ENCODE data around the gene POLR1A. TPM values are rescaled to one million over a fixed set of nuclear protein-coding genes. Genes with fewer than 3 reads are reported as not detected.

Gene POLR1A
- total RNA-seq, 2 experiments from 2014 or later = 38.1 to 45.5 TPM

GRCh38 chr2:86047575-86048382, 57.9 kb downstream of the POLR1A start:
- no peaks in the 10 kb centered on the region for H3K4me1 Mint-ChIP-seq
- ATAC-seq (no peak), DNase-seq (no peak)
- H3K4me3 Mint-ChIP-seq = no peak overlapping the region
- ChIA-PET CTCF (interaction anchor here (1.0 to 1.4 kb wide), 2 partner anchors 32 to 220 kb away, joined by 3 to 4 read pairs; no protein-coding TSS in a partner anchor), POLR2A (no interaction called here)
- no peaks in the 10 kb centered on the region for H3K27me3 Mint-ChIP-seq
- H3K27ac Mint-ChIP-seq = no peak overlapping the region
- intact Hi-C loops (cut with DNase I, micrococcal nuclease) = no loop called here
- peaks cover 62% of the 10 kb centered on the region for H3K36me3 Mint-ChIP-seq (ENCODE audit: low read depth)
- H3K9me3 Mint-ChIP-seq (ENCODE audit: low read depth) = no peaks in the 10 kb centered on the region

GRCh38 chr2:86045541-86045940, 60.1 kb downstream of the POLR1A start:
- intact Hi-C loops (cut with DNase I, micrococcal nuclease) = no loop called here
- Mint-ChIP-seq H3K36me3 (ENCODE audit: low read depth) (peaks cover 72% of the 10 kb centered on the region), H3K9me3 (ENCODE audit: low read depth) (no peaks in the 10 kb centered on the region), H3K27me3 (no peaks in the 10 kb centered on the region), H3K27ac (no peak overlapping the region), H3K4me3 (no peak overlapping the region), H3K4me1 (peaks cover 22% of the 10 kb centered on the region)
- ATAC-seq (no peak), DNase-seq (no peak)
- ChIA-PET POLR2A (no interaction called here), CTCF (interaction anchor here (0.6 to 1.2 kb wide), 3 partner anchors 9 to 217 kb away, joined by 3 to 10 read pairs (median 4); no protein-coding TSS in a partner anchor)

- POLR2A ChIA-PET = no interaction called here
- peaks cover 31% of the 10 kb centered on the region for H3K4me1 Mint-ChIP-seq
- peaks cover 75% of the 10 kb centered on the region for H3K36me3 Mint-ChIP-seq (ENCODE audit: low read depth)
- intact Hi-C loops (cut with DNase I, micrococcal nuclease) = no loop called here
- CTCF ChIA-PET = interaction anchor here (0.6 to 1.2 kb wide), 3 partner anchors 8 to 216 kb away, joined by 3 to 10 read pairs (median 3); no protein-coding TSS in a partner anchor
- ATAC-seq (no peak), DNase-seq (no peak)
- H3K27me3 Mint-ChIP-seq = no peaks in the 10 kb centered on the region
- no peaks in the 10 kb centered on the region for H3K9me3 Mint-ChIP-seq (ENCODE audit: low read depth)
- no peak overlapping the region for H3K27ac Mint-ChIP-seq
- no peak overlapping the region for H3K4me3 Mint-ChIP-seq
Measured at GRCh38 chr2:86044614-86045013, 61.1 kb downstream of the POLR1A start.

GRCh38 chr2:86044045-86044444, 61.6 kb downstream of the POLR1A start:
- POLR2A ChIA-PET = no interaction called here
- no peak overlapping the region for H3K4me3 Mint-ChIP-seq
- CTCF ChIA-PET = interaction anchor here (1.2 kb wide), 1 partner anchor 215 kb away, joined by 3 read pairs; no protein-coding TSS in a partner anchor
- peaks cover 37% of the 10 kb centered on the region for H3K4me1 Mint-ChIP-seq
- intact Hi-C loops (cut with DNase I, micrococcal nuclease) = no loop called here
- ATAC-seq (no peak), DNase-seq (no peak)
- H3K36me3 Mint-ChIP-seq (ENCODE audit: low read depth) = peaks cover 74% of the 10 kb centered on the region
- no peak overlapping the region for H3K27ac Mint-ChIP-seq
- no peaks in the 10 kb centered on the region for H3K9me3 Mint-ChIP-seq (ENCODE audit: low read depth)
- H3K27me3 Mint-ChIP-seq = no peaks in the 10 kb centered on the region

- Mint-ChIP-seq H3K27ac (peak overlapping the region; percentile 35), H3K4me3 (no peak overlapping the region), H3K36me3 (ENCODE audit: low read depth) (peaks cover 85% of the 10 kb centered on the region), H3K27me3 (no peaks in the 10 kb centered on the region), H3K4me1 (peaks cover 52% of the 10 kb centered on the region), H3K9me3 (ENCODE audit: low read depth) (no peaks in the 10 kb centered on the region)
- DNase-seq (no peak), ATAC-seq (no peak)
- intact Hi-C loops (cut with DNase I, micrococcal nuclease) = no loop called here
- ChIA-PET CTCF (interaction anchor here (0.5 to 3.0 kb wide), 5 partner anchors 22 to 215 kb away, joined by 3 to 11 read pairs (median 3); no protein-coding TSS in a partner anchor), POLR2A (no interaction called here)
Measured at GRCh38 chr2:86042256-86043168, 63.2 kb downstream of the POLR1A start.

- H3K4me1 Mint-ChIP-seq = peaks cover 76% of the 10 kb centered on the region
- DNase-seq = no peak
- peaks cover 86% of the 10 kb centered on the region for H3K36me3 Mint-ChIP-seq (ENCODE audit: low read depth)
- no peaks in the 10 kb centered on the region for H3K27me3 Mint-ChIP-seq
- intact Hi-C loops (cut with DNase I, micrococcal nuclease) = loop anchor here in 1 of 2 experiments (10.0 kb wide), 1 partner anchor 715 kb away; the partner anchor contains the start of gene TGOLN2
- ChIA-PET CTCF (interaction anchor here (3.0 kb wide), 1 partner anchor 153 kb away, joined by 11 read pairs; no protein-coding TSS in a partner anchor), POLR2A (no interaction called here)
- no peaks in the 10 kb centered on the region for H3K9me3 Mint-ChIP-seq (ENCODE audit: low read depth)
- no peak for ATAC-seq
- H3K4me3 Mint-ChIP-seq = no peak overlapping the region
- H3K27ac Mint-ChIP-seq = no peak overlapping the region
Measured at GRCh38 chr2:86039963-86040655, 65.6 kb downstream of the POLR1A start.

GRCh38 chr2:86039178-86039962, 66.3 kb downstream of the POLR1A start:
- Mint-ChIP-seq H3K9me3 (ENCODE audit: low read depth) (no peaks in the 10 kb centered on the region), H3K27me3 (no peaks in the 10 kb centered on the region), H3K4me1 (peaks cover 81% of the 10 kb centered on the region), H3K4me3 (no peak overlapping the region), H3K27ac (peak overlapping the region; percentile 97), H3K36me3 (ENCODE audit: low read depth) (peaks cover 83% of the 10 kb centered on the region)
- ChIA-PET CTCF (interaction anchor here (0.8 to 1.0 kb wide), 4 partner anchors 15 to 212 kb away, joined by 3 to 5 read pairs (median 3); no protein-coding TSS in a partner anchor), POLR2A (no interaction called here)
- ATAC-seq = no peak
- intact Hi-C loops (cut with DNase I, micrococcal nuclease) = loop anchor here in 1 of 2 experiments (10.0 kb wide), 1 partner anchor 715 kb away; the partner anchor contains the start of gene TGOLN2
- peak; percentile 22 for DNase-seq

GRCh38 chr2:86038291-86039081, 67.2 kb downstream of the POLR1A start:
- Mint-ChIP-seq H3K9me3 (ENCODE audit: low read depth) (no peaks in the 10 kb centered on the region), H3K4me3 (peak overlapping the region; percentile 36), H3K36me3 (ENCODE audit: low read depth) (peaks cover 85% of the 10 kb centered on the region), H3K4me1 (peaks cover 86% of the 10 kb centered on the region), H3K27me3 (no peaks in the 10 kb centered on the region), H3K27ac (peak overlapping the region; percentile 97)
- intact Hi-C loops (cut with DNase I, micrococcal nuclease) = loop anchor here (1.0 to 10.0 kb wide), 6 partner anchors 44 to 714 kb away; partner anchors contain the start of genes POLR1A (in 1 of the 2), PTCD3 (in 1 of the 2) and TGOLN2 (in 1 of the 2)
- ChIA-PET POLR2A (no interaction called here), CTCF (interaction anchor here (0.6 to 1.0 kb wide), 5 partner anchors 16 to 211 kb away, joined by 3 to 5 read pairs (median 3); no protein-coding TSS in a partner anchor)
- ATAC-seq (peak; percentile 45), DNase-seq (peak; percentile 83)

GRCh38 chr2:86037795-86038192, 67.9 kb downstream of the POLR1A start:
- ATAC-seq (peak; percentile 14), DNase-seq (peak; percentile 42)
- Mint-ChIP-seq H3K9me3 (ENCODE audit: low read depth) (no peaks in the 10 kb centered on the region), H3K27ac (peak overlapping the region; percentile 97), H3K36me3 (ENCODE audit: low read depth) (peaks cover 83% of the 10 kb centered on the region), H3K4me3 (peak overlapping the region; percentile 51), H3K27me3 (no peaks in the 10 kb centered on the region), H3K4me1 (peaks cover 86% of the 10 kb centered on the region)
- ChIA-PET POLR2A (interaction anchor here (0.5 to 2.4 kb wide), 2 partner anchors 149 to 464 kb away, joined by 5 to 8 read pairs; partner anchors contain the start of gene ST3GAL5), CTCF (interaction anchor here (0.7 to 3.2 kb wide), 3 partner anchors 107 to 211 kb away, joined by 3 to 26 read pairs (median 5); partner anchors contain the start of gene ST3GAL5)
- intact Hi-C loops (cut with DNase I, micrococcal nuclease) = loop anchor here (1.0 to 10.0 kb wide), 7 partner anchors 43 to 713 kb away; partner anchors contain the start of genes POLR1A (in 1 of the 2), PTCD3 (in 1 of the 2) and TGOLN2 (in 1 of the 2)

Measured in activated CD4-positive, alpha-beta T cell treated with anti-CD3 and anti-CD28 coated beads for 36 hours (primary cell).